ENCODE measurements around the gene POTEG.
"Not testable (repeated sequence)": the region's sequence is repeated elsewhere in the genome, so short reads cannot be mapped to it uniquely, and the experiment has no call there.

- not testable (repeated sequence) for TF ChIP-seq ZBTB8A, CTCF, KLF16, ZNF768 (tag by site-specific recombination; IDR thresholded peaks at IDR 0.05)
These were observed 71.3 kb downstream of the POTEG start for GRCh38 chr14:19362803-19363202.

Measured in HEK293 (cell line).